ENCODE data around the gene C16orf96.

DNA sequence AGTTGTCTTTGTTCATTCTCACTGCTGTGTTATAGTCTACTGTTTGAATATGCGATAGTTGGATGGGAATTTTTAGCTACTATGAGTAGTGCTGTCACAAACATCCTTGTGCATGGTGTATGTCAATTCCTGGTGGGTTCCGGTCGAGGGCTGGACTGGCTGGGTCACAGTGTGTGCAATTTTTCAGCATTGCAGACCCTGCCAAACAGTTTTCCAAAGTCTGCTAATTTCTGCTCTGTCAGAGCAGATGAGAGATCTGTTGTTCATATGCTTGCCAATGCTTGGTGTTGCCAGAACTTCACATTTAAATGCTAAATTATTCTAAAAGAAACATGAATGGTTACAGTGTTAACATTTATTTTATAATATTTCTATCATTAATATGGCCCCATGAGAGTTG, 3.6 kb upstream of the C16orf96 start:
- TF ChIP-seq CTCF (IDR thresholded peaks at IDR 0.05) (no peak), POLR2A (IDR thresholded peaks at IDR 0.05) (no peak), EP300 (IDR thresholded peaks at IDR 0.05) (no peak)

Data from gastroesophageal sphincter (tissue), 3 donors.